ENCODE results near the gene GPR25. TPM values are rescaled to one million over a fixed set of nuclear protein-coding genes. Genes with fewer than 3 reads are reported as not detected.

The GPR25 gene
- total RNA-seq, 4 donors from 2014 or later: 1.3 TPM; not detected in 3

GRCh38 chr1:200901350-200901749 lies 28.6 kb downstream of the GPR25 start:
- no peaks in the 10 kb centered on the region for H3K9me3 ChIP-seq
- WGBS, 2 donors: 89 to 96% methylated on average over 4 of the region's 5 CpGs

GRCh38 chr1:200901796-200902444 lies 29.1 kb downstream of the GPR25 start:
- no peaks in the 10 kb centered on the region for H3K9me3 ChIP-seq
- peak overlapping the region in 3 of 4 donors; percentile 33 to 66 (median 40) for H3K27ac ChIP-seq
- 40 to 48% methylated on average over 1 to 2 of the region's 8 CpGs for WGBS, 2 donors
- H3K4me1 ChIP-seq: peaks cover 23 to 96% (median 31%) of the 10 kb centered on the region in 3 donors
- TF ChIP-seq CTCF (IDR thresholded peaks at IDR 0.05) (no peak), POLR2A (IDR thresholded peaks at IDR 0.05) (no peak)
- intact Hi-C loops (cut with DNase I): no loop called here
- H3K27me3 ChIP-seq: no peaks in the 10 kb centered on the region
- H3K4me3 ChIP-seq: no peak overlapping the region
- H3K36me3 ChIP-seq: peaks cover 0 to 72% (median 15%) of the 10 kb centered on the region in 3 donors
- no peak for DNase-seq

More at GRCh38 chr1:200901350-200901749, 28.6 kb downstream of the GPR25 start:
- Histone ChIP-seq H3K4me3 (no peak overlapping the region), H3K36me3 (peaks cover 0 to 72% (median 15%) of the 10 kb centered on the region in 3 donors), H3K4me1 (peaks cover 17 to 93% (median 27%) of the 10 kb centered on the region in 3 donors), H3K27ac (no peak overlapping the region), H3K27me3 (no peaks in the 10 kb centered on the region)
- TF ChIP-seq CTCF (IDR thresholded peaks at IDR 0.05): no peak
- TF ChIP-seq POLR2A (IDR thresholded peaks at IDR 0.05): no peak
- DNase-seq: no peak
- intact Hi-C loops (cut with DNase I): no loop called here

DNA sequence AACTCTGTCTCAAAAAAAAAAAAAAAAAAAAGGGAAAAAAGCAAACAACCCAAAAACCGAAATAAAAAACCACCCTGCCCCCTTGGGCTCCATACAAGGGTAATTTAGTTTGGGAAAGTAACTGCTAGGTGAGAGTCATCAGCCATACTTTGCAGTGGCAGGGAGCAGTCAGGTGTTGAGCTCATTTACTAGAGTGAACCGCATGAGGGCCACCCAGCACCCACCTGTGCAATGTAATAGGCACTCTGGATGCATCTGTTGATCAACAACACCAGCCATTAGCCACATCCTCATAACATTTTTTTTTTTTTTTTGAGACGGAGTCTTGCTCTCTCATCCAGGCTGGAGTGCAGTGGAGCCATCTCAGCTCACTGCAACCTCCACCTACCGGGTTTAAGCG lies 31.0 kb downstream of the GPR25 start:
- 84 to 87% methylated on average over 5 of the region's 5 CpGs for WGBS, 2 donors
- Histone ChIP-seq H3K27ac (peak overlapping the region in 1 of 4 donors; percentile 41), H3K27me3 (no peaks in the 10 kb centered on the region), H3K4me3 (no peak overlapping the region), H3K4me1 (peaks cover 18 to 96% (median 30%) of the 10 kb centered on the region in 3 donors), H3K9me3 (no peaks in the 10 kb centered on the region), H3K36me3 (peaks cover 0 to 62% (median 15%) of the 10 kb centered on the region in 3 donors)
- intact Hi-C loops (cut with DNase I): no loop called here
- TF ChIP-seq POLR2A (IDR thresholded peaks at IDR 0.05): no peak
- TF ChIP-seq CTCF (IDR thresholded peaks at IDR 0.05): no peak
- DNase-seq: no peak

DNA sequence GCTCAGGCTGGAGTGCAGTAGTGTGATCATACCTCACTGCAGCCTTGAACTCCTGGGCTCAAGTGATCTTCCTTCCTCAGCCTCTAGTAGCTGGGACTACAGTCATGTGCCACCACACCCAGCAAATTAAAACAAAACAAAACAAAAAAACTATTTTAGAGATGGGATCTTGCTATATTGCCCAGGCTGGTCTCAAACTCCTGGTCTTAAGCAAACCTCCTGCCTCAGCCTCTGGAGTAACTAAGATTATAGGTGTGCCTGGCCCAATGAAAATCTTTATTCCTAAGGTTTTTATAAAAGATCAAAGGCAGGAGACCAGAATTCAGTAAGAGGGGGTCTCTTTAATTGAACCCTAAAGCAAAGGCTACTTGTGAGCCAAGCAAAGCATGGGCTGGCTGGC lies 32.0 kb downstream of the GPR25 start:
- no peak overlapping the region for H3K4me3 ChIP-seq
- intact Hi-C loops (cut with DNase I): no loop called here
- no peak for DNase-seq
- peak overlapping the region; percentile 37 to 72 (median 68) for H3K27ac ChIP-seq
- H3K9me3 ChIP-seq: no peaks in the 10 kb centered on the region
- no peak for TF ChIP-seq CTCF (IDR thresholded peaks at IDR 0.05)
- no peak for TF ChIP-seq POLR2A (IDR thresholded peaks at IDR 0.05)
- H3K36me3 ChIP-seq: peaks cover 0 to 62% (median 9%) of the 10 kb centered on the region in 3 donors
- no peaks in the 10 kb centered on the region for H3K27me3 ChIP-seq
- peaks cover 20 to 96% (median 35%) of the 10 kb centered on the region in 3 donors for H3K4me1 ChIP-seq

DNA sequence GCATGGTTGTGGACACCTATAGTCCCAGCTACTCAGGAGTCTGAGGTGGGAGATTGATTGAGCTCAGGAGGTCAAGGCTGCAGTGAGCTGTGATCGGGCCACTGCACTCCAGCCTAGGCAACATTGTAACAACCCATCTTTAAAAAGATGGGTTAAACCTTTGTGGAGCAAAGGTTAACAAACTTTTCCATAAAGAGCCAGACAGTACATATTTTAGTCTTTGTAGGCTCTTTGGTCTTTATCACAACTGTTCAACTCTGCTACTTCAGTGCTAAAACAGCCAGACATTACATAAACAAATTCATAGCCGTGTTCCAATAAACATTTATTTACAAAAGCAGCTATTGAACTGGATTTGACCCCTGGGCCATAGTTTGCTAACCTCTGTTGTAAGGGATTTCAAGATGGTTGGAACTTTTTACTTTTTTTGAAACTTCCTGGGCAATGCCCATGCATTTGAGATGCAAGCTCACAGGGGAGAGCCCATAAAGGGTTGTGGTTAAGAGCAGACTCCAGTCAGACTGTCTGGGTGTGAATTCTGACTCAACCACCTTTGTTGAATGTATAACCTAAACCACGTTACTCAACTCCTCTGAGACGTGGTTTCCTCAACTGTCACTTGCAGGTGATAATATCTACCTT lies 32.8 kb downstream of the GPR25 start:
- Histone ChIP-seq H3K4me3 (no peak overlapping the region), H3K4me1 (peaks cover 20 to 95% (median 35%) of the 10 kb centered on the region in 3 donors), H3K27ac (peak overlapping the region; percentile 37 to 72 (median 68)), H3K36me3 (peaks cover 4 to 62% (median 7%) of the 10 kb centered on the region in 3 donors), H3K27me3 (no peaks in the 10 kb centered on the region), H3K9me3 (no peaks in the 10 kb centered on the region)
- DNase-seq: no peak
- WGBS, 2 donors: 37 to 42% methylated on average over 4 of the region's 4 CpGs
- intact Hi-C loops (cut with DNase I): no loop called here
- TF ChIP-seq POLR2A (IDR thresholded peaks at IDR 0.05) (no peak), CTCF (IDR thresholded peaks at IDR 0.05) (no peak)

Data from esophagus squamous epithelium (tissue), 5 donors.